Central memory CD4-positive, alpha-beta T cell (primary cell): Measurements from ENCODE around the gene RTKN.
"Not testable (repeated sequence)": the region's sequence is repeated elsewhere in the genome, so short reads cannot be mapped to it uniquely, and the experiment has no call there.

ENCODE experiments used
- DNase-seq: peaks from one replicate; pipeline ENCODE4 v3.0.0; 2022
- total RNA-seq, 3 experiments: gene quantifications; one replicate each; lab custom pipeline; 2026; lab: John Stamatoyannopoulos, UW

Gene RTKN, protein sequence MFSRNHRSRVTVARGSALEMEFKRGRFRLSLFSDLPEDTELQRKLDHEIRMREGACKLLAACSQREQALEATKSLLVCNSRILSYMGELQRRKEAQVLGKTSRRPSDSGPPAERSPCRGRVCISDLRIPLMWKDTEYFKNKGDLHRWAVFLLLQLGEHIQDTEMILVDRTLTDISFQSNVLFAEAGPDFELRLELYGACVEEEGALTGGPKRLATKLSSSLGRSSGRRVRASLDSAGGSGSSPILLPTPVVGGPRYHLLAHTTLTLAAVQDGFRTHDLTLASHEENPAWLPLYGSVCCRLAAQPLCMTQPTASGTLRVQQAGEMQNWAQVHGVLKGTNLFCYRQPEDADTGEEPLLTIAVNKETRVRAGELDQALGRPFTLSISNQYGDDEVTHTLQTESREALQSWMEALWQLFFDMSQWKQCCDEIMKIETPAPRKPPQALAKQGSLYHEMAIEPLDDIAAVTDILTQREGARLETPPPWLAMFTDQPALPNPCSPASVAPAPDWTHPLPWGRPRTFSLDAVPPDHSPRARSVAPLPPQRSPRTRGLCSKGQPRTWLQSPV
- 0.16 to 0.77 (median 0.39) reads per million in 3 experiments for total RNA-seq

DNA sequence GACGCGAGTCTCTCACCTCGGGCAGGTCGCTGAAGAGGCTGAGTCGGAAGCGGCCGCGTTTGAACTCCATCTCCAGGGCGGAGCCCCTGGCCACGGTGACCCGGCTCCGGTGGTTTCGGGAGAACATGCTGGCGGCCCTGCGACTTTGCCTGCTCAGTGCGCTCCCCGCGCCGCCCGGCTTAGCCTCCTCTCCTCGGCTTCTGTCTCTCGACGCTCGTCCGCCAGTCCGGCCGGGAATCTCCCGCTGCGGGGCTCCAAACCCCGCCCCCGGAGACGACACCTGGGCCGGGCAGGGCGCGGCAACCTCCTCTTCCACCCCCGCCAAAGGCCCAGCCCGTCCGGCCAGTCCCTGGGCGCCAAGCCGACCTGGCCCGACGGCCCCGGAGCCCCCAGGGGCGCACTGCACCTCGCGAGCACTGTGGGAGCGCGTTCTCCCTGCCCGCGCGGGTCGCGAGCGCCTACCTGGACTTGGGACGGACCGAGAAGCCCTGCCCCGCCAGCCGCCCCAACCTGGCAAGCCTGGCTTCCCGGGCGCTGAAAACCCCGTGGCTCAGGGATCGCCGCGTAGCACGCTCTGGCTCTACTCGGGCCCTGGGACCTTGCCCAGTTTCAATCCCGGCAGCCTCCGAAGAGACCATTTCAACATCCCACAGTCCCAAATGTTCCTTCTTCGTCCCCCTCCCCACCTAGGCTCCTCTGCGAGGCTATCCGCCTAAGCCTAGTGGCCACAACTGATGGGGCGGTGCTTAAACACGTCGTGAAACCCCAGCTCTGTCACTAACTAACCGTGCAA is at the start of gene RTKN:
Gene RTKN (minus strand): TSS at position 248 of the 793 bp plus-strand sequence. CDS start 121 bp downstream, at position 127.
- no peak for DNase-seq

DNA sequence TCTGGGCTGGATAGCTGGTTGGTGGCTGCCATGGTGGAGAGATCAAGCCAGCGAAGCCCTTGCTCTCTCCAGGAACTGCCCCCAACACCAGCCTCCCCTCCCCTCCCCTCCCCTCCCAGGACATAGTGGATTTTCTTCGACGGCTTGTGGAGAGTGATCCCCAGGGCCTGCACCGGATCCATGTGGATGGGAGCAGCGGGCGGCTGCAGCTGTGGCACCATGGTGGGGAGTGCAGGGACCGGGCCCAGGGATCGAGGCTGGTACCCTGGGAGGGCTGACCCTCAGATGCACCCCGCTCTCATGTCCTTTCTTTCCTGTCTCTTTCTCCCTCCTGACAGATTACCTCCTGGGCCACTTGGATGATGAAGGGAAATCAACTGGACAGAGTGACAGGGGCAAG is 48.2 kb upstream of the RTKN start:
- no peak for DNase-seq

DNA sequence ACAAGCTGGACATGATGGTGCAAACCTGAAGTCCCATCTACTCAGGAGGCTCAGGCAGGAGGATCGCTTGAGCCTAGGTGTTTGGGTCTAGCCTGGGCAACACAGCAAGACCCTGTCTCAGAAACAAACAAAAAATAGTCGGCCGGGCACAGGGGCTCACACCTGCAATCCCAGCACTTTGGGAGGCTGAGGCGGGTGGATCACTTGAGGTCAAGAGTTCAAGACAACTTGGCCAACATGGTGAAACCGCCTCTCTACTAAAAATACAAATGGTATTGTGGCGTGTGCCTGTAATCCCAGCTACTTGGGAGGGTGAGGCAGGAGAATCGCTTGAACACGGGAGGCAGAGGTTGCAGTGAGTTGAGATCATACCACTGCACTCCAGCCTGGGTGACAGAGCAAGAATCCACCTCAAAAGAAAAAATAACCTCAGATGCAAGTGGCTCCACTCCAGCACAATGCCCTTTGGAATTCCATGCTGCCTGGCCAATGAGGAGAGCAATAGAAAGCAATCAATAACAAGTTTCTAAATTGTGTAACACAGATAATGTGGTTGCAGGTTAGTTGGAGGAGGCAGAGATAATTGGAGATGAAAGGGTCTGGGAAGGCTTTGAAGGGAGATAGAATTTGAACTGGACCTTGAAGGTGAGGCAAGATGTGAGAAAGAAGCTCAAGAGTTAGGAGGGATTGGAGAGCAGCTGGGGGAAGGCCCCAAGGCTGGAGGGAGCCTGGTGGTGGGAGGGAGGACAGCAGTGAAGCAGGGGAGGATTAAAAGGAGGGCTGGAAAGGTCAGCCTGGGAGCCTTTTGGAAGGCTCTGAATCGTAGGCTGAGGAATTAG is 47.1 kb upstream of the RTKN start:
- DNase-seq = no peak

DNA sequence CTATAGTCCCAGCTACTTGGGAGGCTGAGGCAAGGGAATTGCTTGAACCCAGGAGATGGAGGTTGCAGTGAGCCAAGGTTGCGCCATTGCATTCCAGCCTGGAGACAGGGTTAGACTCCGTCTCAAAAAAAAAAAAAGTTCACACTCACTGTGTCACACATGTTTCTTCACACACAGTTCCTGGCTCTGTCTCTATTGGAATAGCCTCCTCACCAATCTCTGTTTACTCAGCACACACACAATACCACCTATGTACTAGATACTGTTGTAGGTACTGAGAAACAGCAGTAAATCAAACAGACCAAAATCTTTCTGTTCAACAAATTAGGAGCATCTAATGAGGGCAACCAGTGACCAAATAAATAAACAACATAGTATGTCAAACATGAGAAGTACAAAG is 44.4 kb upstream of the RTKN start:
- no peak for DNase-seq

DNA sequence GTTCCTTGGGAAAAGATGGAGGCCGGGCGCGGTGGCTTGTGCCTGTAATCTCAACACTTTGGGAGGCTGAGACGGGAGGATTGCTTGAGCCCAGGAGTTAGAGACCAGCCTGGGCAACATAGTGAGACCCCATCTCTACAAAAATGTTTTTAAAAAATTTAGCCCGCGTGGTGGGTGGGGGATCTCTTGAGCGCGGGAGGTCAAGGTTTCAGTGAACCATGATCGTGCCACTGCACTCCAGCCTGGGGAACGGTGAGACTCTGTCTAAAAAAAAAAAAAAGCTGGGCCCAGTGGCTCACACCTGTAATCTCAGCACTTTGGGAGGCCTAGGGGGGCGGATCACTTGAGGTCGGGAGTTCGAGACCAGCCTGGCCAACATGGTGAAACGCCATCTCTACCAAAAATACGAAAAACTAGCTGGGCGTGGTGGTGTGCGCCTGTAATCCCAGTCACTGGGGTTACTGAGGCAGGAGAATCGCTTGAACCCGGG is 42.0 kb upstream of the RTKN start:
- not testable (repeated sequence) for DNase-seq

DNA sequence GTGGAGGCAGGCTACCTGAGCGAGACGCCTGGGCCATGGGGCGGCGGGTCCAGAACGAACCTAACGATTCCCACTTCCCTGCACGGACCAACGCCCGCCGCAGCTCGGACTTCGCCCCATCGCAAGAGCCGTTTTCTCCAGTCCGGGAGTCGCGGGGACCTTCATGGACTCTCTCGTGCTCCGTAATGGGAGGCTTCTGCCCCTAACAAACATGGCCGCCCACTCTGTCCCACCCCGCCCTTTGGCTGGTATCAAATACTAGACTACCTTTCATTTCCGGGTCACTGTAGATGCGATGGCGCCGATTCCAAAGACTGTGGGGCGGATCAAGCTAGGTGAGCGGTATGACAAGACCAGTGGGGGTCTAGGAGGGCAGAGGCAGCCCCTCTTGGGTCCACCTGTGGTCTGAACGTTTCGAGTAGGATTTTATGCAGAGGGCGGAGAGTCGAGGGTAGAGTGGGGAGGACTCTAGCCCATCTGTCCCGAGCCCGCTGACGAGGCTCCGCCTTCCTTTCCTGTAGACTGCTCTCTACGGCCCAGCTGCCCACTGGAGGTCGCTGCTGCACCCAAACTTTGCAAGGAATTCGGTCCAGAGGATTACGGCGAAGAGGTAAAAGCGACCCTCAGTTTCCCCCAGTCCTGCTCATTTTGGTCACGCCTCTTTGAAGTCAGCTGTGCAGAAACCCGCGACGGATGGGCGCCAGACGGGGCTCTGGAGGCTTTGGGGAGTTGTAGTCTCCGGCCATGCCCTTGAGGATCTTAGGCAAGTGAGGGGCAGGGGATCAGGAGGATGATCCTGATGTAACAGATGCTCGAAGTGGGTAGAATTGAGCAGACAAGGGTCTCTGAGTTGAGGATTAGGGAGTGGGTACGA is 41.3 kb upstream of the RTKN start, which contains the start of the genes CCDC142 and TTC31:
Gene CCDC142 (minus strand): TSS at position 198 of the 874 bp plus-strand sequence. CDS start 161 bp downstream, at position 37.
Gene TTC31 (plus strand): TSS at position 281 of the 874 bp plus-strand sequence. CDS start 15 bp downstream, at position 296.
- DNase-seq = peak; percentile 94

DNA sequence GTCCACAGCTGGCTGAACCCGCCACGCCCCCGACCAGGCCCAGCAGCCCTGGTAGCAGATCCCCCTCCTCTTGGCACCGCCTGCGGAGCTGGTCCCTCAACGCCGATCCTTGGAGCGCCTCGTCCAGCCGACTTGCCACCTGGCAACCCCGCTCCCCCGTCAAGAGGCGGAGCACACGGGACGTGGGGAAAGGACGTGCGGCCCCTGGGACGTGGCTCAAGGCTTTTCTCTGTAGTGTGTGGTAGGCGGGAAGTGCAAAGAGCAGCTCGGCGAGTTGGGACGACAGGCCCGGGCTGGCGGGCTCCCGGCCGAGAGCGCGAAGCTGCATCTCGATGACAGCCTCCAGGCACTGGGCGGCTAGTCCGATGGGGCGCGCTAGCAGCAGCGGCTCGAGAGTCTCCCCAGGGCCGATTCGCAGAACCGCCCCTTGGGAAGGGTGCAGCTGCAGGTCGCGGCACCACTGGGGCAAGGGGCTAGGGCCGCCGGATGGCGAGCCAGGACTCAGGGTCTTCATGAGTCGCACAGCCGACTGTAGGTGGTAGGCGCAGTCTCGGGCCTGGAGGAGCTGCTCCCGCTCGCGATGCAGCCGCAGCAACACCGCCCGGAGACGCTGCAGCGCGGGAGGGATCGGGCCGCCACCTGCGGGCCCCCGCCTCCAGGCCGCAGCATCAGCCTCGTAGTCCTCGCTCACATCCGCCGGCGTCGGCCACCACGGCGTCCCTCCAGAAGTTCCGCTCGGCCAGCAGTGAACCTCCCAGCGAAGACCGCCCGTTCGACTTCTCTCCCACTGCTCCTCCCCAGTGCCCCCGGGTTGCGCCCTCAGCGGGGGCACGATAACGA is 40.4 kb upstream of the RTKN start:
- no peak for DNase-seq

DNA sequence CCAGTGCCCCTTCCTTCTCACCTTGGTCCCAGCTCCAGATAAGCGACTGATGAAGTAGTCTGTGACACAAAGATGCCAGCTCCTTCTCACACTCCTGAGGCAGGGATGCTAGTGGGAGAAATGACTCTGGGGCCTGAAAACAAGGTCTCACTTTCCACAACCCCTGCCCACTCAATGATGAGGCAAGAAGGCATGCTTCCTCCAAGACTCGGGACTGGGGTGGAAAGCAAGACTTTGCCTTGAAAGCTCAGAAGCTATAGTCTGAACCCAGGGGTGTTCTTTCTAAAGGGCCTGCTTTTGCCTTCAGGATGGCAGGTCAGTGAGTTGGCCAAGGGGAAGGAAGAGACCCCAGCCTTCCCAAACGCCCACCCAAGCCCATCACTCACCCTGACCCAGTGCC is 39.7 kb upstream of the RTKN start:
- DNase-seq = no peak

DNA sequence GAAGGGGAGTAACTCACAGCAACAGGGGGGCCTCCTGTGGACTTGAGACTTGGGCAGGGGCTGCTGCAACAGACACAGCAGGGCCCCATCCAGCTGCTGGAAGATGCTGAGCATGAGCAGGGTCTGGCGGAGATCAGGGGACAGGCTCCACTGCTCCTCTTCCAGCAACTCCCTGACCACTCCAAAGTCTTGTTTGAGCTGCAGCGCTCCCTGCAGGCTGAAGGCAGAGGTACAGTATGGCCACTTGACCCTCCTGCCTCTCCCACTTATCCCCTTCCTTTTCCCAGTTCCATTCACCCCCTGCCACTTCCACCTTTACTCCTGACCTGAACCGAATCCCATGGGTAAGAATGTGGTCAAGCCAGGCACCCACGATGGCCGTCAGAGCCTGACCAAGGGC is 33.2 kb upstream of the RTKN start:
- no peak for DNase-seq

DNA sequence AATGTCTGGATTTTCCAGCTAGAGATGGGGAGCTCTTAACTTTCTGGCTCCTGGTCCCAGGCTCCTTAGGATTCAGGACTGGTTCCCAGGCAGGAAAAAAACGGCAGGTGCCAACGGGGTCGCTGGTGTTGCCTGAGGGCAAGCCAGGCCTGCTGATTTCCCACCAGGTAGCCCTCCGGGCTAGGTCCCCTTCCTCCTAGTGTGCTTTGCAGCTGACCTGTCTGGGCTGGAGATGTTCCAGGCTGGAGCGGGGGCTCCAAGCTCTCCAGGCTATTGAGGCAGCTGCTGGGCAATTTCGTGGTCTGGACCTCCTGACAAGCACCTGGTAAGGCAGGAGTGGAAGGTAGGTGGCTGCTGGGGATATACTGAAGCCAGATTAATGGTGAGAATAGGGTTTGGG is 32.7 kb upstream of the RTKN start:
- DNase-seq = no peak

DNA sequence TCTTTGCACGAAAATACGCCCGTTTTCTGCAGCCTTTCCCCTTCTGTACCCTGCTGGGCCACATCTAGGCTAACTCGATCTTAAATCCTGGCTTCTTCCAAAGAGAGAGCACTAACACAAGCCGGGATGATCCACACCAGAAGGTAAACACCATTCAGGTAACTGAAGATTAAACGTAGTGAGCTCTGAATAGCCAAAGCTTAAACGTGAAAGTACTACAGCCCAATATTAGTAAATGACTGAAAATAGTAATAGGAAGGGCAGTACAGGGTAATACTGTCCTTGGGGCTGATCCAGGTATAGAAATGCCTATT is 31.2 kb upstream of the RTKN start:
- no peak for DNase-seq

DNA sequence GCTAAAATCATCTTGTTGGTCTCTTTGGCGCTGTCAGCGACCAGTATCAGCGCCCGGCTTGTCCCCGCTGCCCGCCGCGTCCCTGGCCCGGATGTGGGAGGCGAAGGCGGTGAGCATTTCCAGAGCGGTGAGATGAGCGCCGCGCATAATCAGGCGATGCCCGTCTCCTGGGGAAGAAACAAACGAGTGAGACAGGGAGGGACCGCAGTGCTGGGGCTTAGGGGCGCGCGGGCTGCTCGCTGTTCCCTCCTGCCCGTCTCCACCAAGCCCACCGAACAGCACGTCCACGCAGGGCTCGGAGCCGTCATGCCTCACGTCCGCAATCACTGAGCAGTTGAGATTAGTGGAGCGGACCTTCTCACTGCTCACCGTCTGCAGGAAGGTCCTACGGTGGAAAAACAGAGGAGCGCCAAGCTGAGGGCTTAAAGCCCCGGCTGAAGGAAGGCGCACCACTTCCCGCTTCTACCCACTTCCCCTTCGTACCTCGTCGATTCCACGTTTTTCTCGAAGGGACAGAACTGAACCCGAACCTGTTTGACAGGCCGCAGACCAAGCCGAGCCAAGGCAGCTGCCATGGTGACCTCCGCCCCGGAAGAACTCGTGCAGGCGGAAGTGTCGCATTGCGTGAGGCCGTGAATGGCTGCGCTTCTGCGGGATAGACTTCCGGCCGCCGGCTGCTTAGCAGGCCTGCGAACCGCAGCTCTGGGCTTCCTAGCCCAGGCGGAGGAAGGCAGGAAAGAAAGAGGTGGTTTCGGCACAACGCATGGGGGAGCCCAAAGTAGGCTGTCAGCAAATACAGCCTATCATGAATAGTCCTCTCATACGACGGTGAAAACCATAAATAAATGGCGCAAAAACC is 30.6 kb upstream of the RTKN start, which contains the start of gene MRPL53:
Gene MRPL53 (minus strand): TSS at position 595 of the 859 bp plus-strand sequence. CDS start 20 bp downstream, at position 575.
- peak; percentile 95 for DNase-seq

DNA sequence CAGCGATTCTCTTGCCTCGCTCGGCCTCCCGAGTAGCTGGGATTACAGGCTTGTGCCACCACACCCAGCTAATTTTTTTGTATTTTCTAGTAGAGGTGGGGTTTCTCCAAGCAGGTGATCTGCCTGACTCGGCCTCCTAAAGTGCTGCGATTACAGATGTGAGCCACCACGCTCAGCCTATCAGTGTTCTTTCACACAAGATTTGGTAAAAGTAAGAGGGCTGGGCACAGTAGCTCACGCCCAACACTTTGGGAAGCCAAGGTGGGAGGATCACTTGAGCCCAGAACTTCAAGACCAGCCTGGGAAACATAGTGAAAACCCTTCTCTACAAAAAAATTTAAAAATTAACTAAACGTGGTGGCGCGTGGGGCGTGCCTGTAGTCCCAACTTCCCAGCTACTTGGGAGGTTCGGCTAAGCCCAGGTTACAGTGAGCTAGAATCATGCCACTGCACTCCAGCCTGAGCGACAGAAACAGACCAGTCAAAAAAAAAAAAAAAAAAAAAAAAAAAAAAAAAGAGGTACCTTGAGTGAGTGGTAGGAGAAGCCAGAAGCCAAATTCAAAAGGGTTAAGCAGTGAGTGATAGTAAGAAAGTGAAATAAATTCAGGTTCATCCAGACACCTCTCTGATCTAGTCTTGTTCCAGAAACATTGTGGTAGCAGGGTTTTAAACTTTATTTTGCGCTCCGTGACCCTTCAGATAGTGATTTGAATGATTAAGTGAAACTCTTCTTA is 29.8 kb upstream of the RTKN start:
- DNase-seq = peak; percentile 7

DNA sequence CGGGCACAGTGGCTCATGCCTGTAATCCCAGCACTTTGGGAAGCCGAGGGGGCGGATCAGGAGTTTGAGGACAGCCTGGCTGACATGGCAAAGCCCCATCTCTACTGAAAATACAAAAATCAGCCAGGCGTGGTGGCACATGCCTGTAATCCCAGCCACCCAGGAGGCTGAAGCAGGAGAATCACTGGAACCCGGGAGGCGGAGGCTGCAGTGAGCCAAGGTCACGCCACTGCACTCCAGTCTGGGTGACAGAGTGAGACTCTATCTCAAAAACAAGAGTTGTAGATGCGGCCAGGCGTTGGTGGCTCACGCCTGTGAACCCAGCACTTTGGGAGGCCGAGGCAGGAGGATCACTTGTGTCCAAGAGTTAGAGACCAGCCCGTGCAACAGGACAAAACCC is 29.0 kb upstream of the RTKN start:
- not testable (repeated sequence) for DNase-seq

DNA sequence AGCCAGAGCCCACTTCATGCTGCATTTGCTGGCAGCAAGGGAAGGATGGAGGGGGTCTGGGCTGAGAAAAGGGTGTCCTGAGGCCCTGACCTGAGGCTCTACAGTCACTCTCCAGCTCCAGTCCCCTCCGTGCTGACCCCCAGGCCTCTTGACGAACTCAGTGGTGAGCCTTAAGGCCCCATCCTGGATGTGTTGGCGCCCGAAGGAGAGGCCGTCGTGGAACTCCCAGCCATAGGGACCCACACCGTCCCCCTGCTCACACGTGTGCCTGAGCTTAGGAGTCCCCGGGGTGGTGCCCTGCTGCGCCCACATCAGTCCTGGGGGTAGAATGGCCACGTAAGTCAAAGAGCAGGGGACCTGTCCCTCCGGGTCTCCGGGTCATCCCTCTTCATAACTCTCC is 22.7 kb upstream of the RTKN start:
- no peak for DNase-seq

DNA sequence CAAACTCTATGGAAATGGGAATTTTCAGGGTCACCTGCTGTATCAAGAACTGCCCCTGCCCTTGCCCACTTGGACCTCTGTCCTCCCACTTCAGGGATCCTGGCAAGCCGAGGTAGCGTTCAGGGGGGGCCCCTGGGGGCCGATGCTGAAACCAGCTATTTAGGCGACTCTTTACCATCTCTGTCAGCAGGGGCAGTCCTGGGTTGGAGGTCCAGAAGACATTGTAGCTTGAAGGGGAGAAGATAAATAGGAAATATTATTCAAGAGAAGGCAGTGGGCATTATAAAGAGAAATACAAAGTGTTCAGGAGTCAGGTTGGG is 21.0 kb upstream of the RTKN start:
- no peak for DNase-seq

DNA sequence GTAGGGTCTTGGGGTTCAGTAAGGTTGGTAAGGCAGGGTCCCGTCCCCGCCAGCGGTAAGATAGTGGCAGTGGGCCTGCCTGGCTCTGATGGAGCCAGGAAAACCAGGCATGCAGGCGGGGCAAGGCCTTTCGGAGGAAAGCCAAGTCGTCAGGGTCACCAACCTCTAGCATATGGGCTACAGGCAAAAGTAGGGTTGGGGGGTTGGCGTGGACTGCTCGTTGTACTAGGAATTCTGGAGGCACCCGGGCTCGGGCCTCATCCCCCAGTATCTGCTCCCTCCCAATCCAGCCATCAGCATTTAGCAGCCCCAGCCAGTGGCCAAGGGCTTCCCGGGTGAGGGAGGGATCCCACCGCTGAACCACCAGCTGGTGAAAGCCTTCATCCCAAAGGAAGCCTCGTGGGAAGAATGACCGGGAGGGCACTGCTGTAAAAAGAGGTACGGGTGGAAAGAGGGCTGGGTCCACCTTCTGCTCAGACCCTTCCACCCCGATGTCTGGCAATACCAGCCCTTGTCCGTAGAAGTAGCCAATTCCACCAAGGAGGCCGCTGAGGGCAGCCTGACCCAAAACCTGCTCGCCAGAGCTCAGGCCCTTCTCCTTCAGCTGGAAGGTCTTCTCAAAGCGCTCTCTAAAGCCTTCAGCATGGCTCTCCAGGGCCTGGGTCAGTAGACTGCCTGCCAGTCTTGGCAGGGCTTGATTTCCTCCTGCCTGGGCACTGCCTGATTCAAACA is 20.5 kb upstream of the RTKN start:
- DNase-seq = no peak
